AG09309 (cell line): ENCODE measurements around the gene PRPF18.
A peak's percentile ranks its signal among the peaks of the same experiment; 100 is the strongest.
"Not testable (repeated sequence)": the region's sequence is repeated elsewhere in the genome, so short reads cannot be mapped to it uniquely, and the experiment has no call there.

Experiments
- DNase-seq: peaks from one replicate; pipeline ENCODE4 v3.0.0-alpha.2; 2010; ENCODE audit warnings: low read depth
- H3K4me3 ChIP-seq: 2 replicates; pipeline ENCODE4 v1.5.1; 2011; ENCODE audit warnings: mild to moderate bottlenecking, low read depth, low read length, moderate library complexity; ENCODE audit not compliant: control insufficient read depth
- CTCF ChIP-seq: IDR thresholded peaks from 2 replicates; pipeline ENCODE4 v1.5.1; 2011; ENCODE audit warnings: mild to moderate bottlenecking, low read depth, low read length, inconsistent platforms; ENCODE audit not compliant: insufficient read depth, control insufficient read depth; ENCODE audit errors: missing control alignments

PRPF18 gene

GRCh38 chr10:13586676-13587355, at the start of gene PRPF18:
TSS of gene PRPF18 (plus strand) at chr10:13586965. CDS start at chr10:13587087, 122 bp downstream.
- peak within 1 kb of the TSS; percentile 89 for H3K4me3 ChIP-seq
- peak; percentile 55 for DNase-seq
- TF ChIP-seq CTCF, result peak; percentile 98

GRCh38 chr10:13537985-13538384, 48.8 kb upstream of the PRPF18 start:
- H3K4me3 ChIP-seq, DNase-seq: not testable (repeated sequence)

- no peak overlapping the region for H3K4me3 ChIP-seq
- TF ChIP-seq CTCF, result no peak
- no peak for DNase-seq
These were observed 44.2 kb upstream of the PRPF18 start for GRCh38 chr10:13542533-13542932.

- H3K4me3 ChIP-seq, result no peak overlapping the region
- TF ChIP-seq CTCF, result no peak
- DNase-seq, result no peak
These were observed 36.0 kb upstream of the PRPF18 start for GRCh38 chr10:13550802-13551201.

- no peak for DNase-seq
These were observed 30.8 kb upstream of the PRPF18 start for GRCh38 chr10:13555884-13556510.

GRCh38 chr10:13559124-13559700, 27.6 kb upstream of the PRPF18 start:
- DNase-seq, result no peak
- no peak for TF ChIP-seq CTCF
- H3K4me3 ChIP-seq, result no peak overlapping the region

More at GRCh38 chr10:13555884-13556510, 30.8 kb upstream of the PRPF18 start:
- TF ChIP-seq CTCF, result no peak
- no peak overlapping the region for H3K4me3 ChIP-seq

- no peak overlapping the region for H3K4me3 ChIP-seq
- no peak for TF ChIP-seq CTCF
- no peak for DNase-seq
These were observed 26.2 kb upstream of the PRPF18 start for GRCh38 chr10:13560597-13560996.
